Breast epithelium (tissue), 4 donors: Measurements from ENCODE around the gene TEX38. TPM values are rescaled to one million over a fixed set of nuclear protein-coding genes. Genes with fewer than 3 reads are reported as not detected.
A peak's percentile ranks its signal among the peaks of the same experiment; 100 is the strongest.
"Not testable (repeated sequence)": the region's sequence is repeated elsewhere in the genome, so short reads cannot be mapped to it uniquely, and the experiment has no call there.

Experiments used
- DNase-seq, 2 donors: peaks; one replicate each; pipeline ENCODE4 v3.0.0-alpha.2; 2019; ENCODE audit warnings: low spot score in 2 of 2
- H3K27ac ChIP-seq, 2 donors: fragments of 200-600 bp; sonication (generic) in 1 of 2; one replicate each; pipeline ENCODE4 v1.5.1; 2016 to 2019; ENCODE audit warnings: mild to moderate bottlenecking in 1 of 2
- H3K27me3 ChIP-seq, 2 donors: fragments of 200-600 bp; sonication (generic) in 1 of 2; one replicate each; pipeline versions ENCODE4 v1.5.1 to v1.6.0; 2017 to 2019; ENCODE audit warnings: control low read depth in 1 of 2, mild to moderate bottlenecking in 1 of 2
- H3K36me3 ChIP-seq: fragments of 200-600 bp; one replicate; pipeline ENCODE4 v1.5.1; 2019
- H3K4me1 ChIP-seq, 2 donors: fragments of 200-600 bp; sonication (generic); one replicate each; pipeline ENCODE4 v1.5.1; 2016 to 2019; ENCODE audit warnings: control low read depth in 1 of 2
- H3K4me3 ChIP-seq, 3 donors: fragments of 200-600 bp; sonication (generic); 1 replicate in 2 of 3; 2 replicates in 1 of 3; pipeline ENCODE4 v1.5.1; 2016 to 2019; ENCODE audit warnings: mild to moderate bottlenecking in 3 of 3, moderate library complexity in 2 of 3
- H3K9me3 ChIP-seq, 2 donors: fragments of 200-600 bp; sonication (generic) in 1 of 2; one replicate each; pipeline ENCODE4 v1.5.1; 2016 to 2019; ENCODE audit warnings: control low read depth in 1 of 2
- POLR2A ChIP-seq: fragments of 450-650 bp; IDR thresholded peaks from one replicate; pipeline ENCODE4 v1.6.1; 2016; ENCODE audit warnings: antibody characterized with exemption, mild to moderate bottlenecking, moderate library complexity
- POLR2AphosphoS5 ChIP-seq, 3 donors: sonication (generic); formaldehyde crosslinking; IDR thresholded peaks; one replicate each; pipeline ENCODE4 v1.6.1; 2017; ENCODE audit warnings: antibody characterized with exemption in 3 of 3
- intact Hi-C: fragments of 100-400 bp; cut with DNase I; formaldehyde crosslinking; loops from one replicate; pipeline ENCODE4 v1.15.1; 2023; ENCODE audit warnings: low total_unique reads
- total RNA-seq, 3 donors: library from RNA; depleted of rRNA; stranded (reverse); fragments of >200 nt; gene quantifications; one replicate each; pipeline ENCODE4 v1.1.0, GENCODE V29; 2016
- TF ChIP-seq, protein P1 (sequence below), 3 donors: fragments of 450-650 bp; IDR thresholded peaks; one replicate each; pipeline ENCODE4 v1.5.1; 2016 to 2017; ENCODE audit warnings: antibody characterized with exemption in 3 of 3, mild to moderate bottlenecking in 3 of 3, moderate library complexity in 3 of 3

Gene TEX38
- total RNA-seq, 3 donors from 2014 or later = not detected

DNA sequence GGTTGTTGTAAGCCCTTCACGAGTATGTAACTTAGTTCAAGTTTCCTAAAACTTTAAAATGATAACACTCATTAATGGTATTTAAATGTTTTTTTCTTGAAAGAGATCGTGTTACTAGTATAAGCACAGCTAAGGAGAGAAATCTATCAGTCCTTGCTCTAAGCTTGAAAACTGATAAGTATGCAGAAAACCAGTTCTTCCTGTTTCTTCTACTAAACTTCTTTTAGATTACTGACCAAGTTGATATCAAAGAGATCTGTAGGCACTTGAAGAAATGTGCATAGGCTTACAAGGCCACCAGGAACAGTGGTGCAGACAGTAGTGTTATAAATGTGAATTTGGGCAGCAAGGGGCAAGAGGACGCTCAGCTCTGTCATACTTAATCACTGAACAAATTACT, 43.3 kb downstream of the TEX38 start:
- intact Hi-C loops = no loop called here
- Histone ChIP-seq H3K9me3 (no peaks in the 10 kb centered on the region), H3K27me3 (no peaks in the 10 kb centered on the region), H3K4me1 (peaks cover 4 to 9% of the 10 kb centered on the region in 2 donors), H3K4me3 (no peak overlapping the region), H3K36me3 (no peaks in the 10 kb centered on the region), H3K27ac (no peak overlapping the region)
- no peak for TF ChIP-seq POLR2AphosphoS5 (IDR thresholded peaks at IDR 0.05)
- TF ChIP-seq, protein P1, sequence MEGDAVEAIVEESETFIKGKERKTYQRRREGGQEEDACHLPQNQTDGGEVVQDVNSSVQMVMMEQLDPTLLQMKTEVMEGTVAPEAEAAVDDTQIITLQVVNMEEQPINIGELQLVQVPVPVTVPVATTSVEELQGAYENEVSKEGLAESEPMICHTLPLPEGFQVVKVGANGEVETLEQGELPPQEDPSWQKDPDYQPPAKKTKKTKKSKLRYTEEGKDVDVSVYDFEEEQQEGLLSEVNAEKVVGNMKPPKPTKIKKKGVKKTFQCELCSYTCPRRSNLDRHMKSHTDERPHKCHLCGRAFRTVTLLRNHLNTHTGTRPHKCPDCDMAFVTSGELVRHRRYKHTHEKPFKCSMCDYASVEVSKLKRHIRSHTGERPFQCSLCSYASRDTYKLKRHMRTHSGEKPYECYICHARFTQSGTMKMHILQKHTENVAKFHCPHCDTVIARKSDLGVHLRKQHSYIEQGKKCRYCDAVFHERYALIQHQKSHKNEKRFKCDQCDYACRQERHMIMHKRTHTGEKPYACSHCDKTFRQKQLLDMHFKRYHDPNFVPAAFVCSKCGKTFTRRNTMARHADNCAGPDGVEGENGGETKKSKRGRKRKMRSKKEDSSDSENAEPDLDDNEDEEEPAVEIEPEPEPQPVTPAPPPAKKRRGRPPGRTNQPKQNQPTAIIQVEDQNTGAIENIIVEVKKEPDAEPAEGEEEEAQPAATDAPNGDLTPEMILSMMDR (IDR thresholded peaks at IDR 0.05) = no peak
- no peak for TF ChIP-seq POLR2A
- DNase-seq = no peak

DNA sequence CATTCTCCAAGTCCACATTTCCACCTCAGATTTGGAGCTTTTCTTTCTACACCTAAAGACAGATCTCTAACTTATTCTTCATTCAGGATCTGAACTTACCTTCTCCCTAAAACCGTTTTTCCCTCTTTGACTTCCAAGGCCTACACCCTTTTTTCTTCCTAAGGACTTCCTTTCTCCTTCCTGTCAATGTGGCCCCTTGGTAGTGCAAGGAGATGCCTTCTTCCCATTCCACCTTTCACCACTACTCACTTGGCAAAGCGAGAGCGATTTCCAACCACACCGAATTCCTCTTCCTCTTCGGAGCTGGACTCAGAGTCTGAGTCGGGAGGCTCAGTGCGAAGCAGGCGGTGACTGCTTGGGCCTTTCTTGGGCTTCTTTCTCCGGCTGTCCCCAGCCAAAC, 46.0 kb downstream of the TEX38 start:
- TF ChIP-seq, protein P1 (IDR thresholded peaks at IDR 0.05) = no peak
- TF ChIP-seq POLR2AphosphoS5 (IDR thresholded peaks at IDR 0.05) (no peak), POLR2A (no peak)
- H3K36me3 ChIP-seq = no peaks in the 10 kb centered on the region
- peak overlapping the region; percentile 75 to 97 (median 97) for H3K4me3 ChIP-seq
- H3K4me1 ChIP-seq = peaks cover 4 to 9% of the 10 kb centered on the region in 2 donors
- intact Hi-C loops = no loop called here
- H3K9me3 ChIP-seq = no peaks in the 10 kb centered on the region
- no peak for DNase-seq
- H3K27ac ChIP-seq = peak overlapping the region in 1 of 2 donors; percentile 75
- no peaks in the 10 kb centered on the region for H3K27me3 ChIP-seq

DNA sequence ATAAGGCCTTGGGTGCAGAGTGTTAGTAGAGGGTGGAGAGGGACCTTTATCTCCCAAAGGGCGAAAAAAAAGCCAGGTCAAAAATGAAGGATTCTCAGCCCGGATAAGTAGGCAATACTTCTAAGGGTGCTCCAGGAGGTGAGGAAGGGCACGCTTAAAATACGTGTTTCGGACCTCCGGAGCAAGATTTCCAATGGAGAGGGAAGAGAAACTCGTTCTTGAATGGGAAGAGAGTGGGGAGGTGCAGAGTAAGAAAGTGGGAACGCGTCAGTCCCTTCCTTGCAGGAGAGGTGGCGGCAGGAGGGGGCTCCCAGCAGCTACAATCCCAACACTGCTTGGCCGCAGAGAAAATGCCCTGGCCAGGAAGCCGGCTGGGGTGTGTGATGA, 46.7 kb downstream of the TEX38 start:
- no peak for TF ChIP-seq POLR2AphosphoS5 (IDR thresholded peaks at IDR 0.05)
- TF ChIP-seq, protein P1 (IDR thresholded peaks at IDR 0.05) = no peak
- TF ChIP-seq POLR2A = no peak
- H3K36me3 ChIP-seq = no peaks in the 10 kb centered on the region
- intact Hi-C loops = no loop called here
- H3K4me1 ChIP-seq = peaks cover 4 to 9% of the 10 kb centered on the region in 2 donors
- no peaks in the 10 kb centered on the region for H3K9me3 ChIP-seq
- H3K4me3 ChIP-seq = peak overlapping the region; percentile 75 to 97 (median 97)
- H3K27ac ChIP-seq = peak overlapping the region; percentile 75 to 93
- no peaks in the 10 kb centered on the region for H3K27me3 ChIP-seq
- no peak for DNase-seq

DNA sequence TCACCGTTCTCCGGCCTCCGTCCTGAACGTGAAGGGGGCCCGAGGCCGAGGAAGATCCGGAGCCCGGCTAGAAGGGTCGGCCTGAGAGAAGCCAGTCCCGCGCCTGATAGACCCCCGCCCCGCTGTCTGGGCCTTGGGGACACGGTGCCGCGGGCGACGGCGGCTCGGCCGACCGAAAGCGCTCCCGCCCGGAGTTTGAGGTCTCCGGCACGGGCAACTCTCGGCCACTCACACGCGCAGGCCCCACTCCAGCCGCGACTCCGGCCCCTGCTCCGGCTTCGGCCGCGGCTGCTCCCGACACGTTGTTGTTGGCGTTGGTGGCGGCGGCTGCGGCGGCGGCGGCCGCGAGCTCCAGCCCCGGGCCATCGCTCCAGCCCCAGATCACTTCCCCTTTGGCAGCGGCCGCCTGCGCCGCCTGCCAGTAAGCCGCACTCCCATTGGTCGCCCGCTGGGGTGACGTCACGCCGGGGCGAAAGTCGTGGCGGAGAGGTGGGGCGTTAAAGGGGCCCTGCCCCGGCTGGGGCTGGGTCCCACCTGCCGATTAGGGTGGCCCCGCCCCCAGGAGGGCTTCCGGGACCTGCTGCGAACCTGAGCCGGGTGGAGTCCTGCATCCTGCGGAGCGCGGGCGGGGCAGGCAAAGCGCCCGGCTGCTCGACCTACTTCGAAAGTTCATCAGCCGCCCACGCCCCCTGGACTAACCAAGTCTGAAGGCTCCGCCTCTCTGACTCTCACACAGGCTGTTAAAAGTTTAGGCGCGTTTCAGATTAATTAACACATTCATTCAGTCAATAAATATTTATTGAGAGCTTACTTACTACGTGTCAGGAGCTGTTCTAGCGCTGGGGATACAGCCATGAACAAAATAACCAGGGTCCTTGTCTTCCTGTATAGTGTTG, 47.3 kb downstream of the TEX38 start, which contains the start of gene EFCAB14:
EFCAB14 (minus strand) TSS at position 388 of the 896 bp plus-strand sequence. CDS start 1,027 bp downstream, outside the sequence.
- TF ChIP-seq POLR2AphosphoS5 (IDR thresholded peaks at IDR 0.05) (peak; percentile 53 to 82 (median 62)), POLR2A (peak; percentile 39)
- TF ChIP-seq, protein P1 (IDR thresholded peaks at IDR 0.05) = no peak
- DNase-seq = peak; percentile 95 to 98
- no peaks in the 10 kb centered on the region for H3K36me3 ChIP-seq
- no peaks in the 10 kb centered on the region for H3K9me3 ChIP-seq
- H3K4me3 ChIP-seq = peak within 1 kb of the TSS; percentile 75 to 97 (median 97)
- intact Hi-C loops = no loop called here
- peaks cover 4 to 9% of the 10 kb centered on the region in 2 donors for H3K4me1 ChIP-seq
- H3K27ac ChIP-seq = peak within 1 kb of the TSS; percentile 75 to 93
- H3K27me3 ChIP-seq = no peaks in the 10 kb centered on the region

DNA sequence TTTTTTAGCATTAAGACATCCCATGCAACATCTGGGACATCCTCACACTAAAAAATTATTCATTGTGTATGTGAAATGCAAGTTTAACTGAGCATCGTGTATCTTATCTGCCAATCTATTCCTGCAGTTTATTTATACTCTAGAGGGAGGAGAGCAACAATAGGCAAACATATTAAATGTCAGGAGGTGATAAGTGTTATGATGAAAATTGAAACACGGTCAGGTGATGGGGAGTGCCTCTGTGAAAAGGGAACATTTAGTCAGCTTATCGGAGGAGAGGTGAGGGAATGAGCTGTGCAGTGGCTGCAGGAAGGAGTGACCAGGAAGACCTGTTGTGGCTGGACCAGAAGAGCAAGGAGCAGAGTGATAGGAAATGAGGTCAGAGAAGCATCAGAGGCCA, 48.0 kb downstream of the TEX38 start:
- Histone ChIP-seq H3K27ac (peak overlapping the region; percentile 75 to 93), H3K36me3 (no peaks in the 10 kb centered on the region), H3K4me3 (peak overlapping the region; percentile 75 to 97 (median 97)), H3K9me3 (no peaks in the 10 kb centered on the region), H3K27me3 (no peaks in the 10 kb centered on the region), H3K4me1 (peaks cover 4 to 9% of the 10 kb centered on the region in 2 donors)
- TF ChIP-seq, protein P1 (IDR thresholded peaks at IDR 0.05) = no peak
- no peak for TF ChIP-seq POLR2AphosphoS5 (IDR thresholded peaks at IDR 0.05)
- no peak for TF ChIP-seq POLR2A
- no peak for DNase-seq
- intact Hi-C loops = no loop called here

DNA sequence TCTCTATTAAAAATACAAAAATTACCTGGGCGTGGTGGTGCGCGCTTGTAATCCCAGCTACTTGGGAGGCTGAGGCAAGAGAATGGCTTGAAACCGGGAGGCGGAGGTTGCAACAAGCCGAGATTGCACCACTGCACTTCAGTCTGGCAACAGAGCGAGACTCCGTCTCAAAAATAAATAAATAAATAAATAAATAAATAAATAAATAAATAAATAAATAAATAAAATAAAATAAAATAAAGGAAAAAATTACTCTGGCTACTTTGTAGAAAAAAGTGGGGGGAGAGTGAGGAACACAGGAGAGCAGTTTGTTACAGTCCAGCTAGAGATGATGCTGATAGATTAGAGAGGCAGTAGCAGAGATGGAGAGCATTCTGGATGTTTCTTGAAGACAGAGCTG, 48.7 kb downstream of the TEX38 start:
- H3K9me3 ChIP-seq, H3K4me3 ChIP-seq, H3K27me3 ChIP-seq, DNase-seq, H3K27ac ChIP-seq, intact Hi-C loops, H3K4me1 ChIP-seq, H3K36me3 ChIP-seq: not testable (repeated sequence)
